Measurements from ENCODE around the gene HUS1. TPM values are rescaled to one million over a fixed set of nuclear protein-coding genes. Genes with fewer than 3 reads are reported as not detected.
"Not testable (repeated sequence)": the region's sequence is repeated elsewhere in the genome, so short reads cannot be mapped to it uniquely, and the experiment has no call there.

The HUS1 gene
- total and polyA plus RNA-seq, 3 donors from 2014 or later, result 18.4 to 40.3 (median 39.4) TPM

- Histone ChIP-seq H3K4me3 (no peak overlapping the region), H3K36me3 (ENCODE audit: low read depth, missing control alignments) (no peaks in the 10 kb centered on the region), H3K4me1 (peaks cover 15% of the 10 kb centered on the region), H3K27me3 (no peaks in the 10 kb centered on the region), H3K9me3 (no peaks in the 10 kb centered on the region), H3K27ac (no peak overlapping the region)
- intact Hi-C loops (cut with DNase I; ENCODE audit: low total_unique reads), result loop anchor here (10.0 kb wide), 1 partner anchor 159 kb away; no protein-coding TSS in a partner anchor
- TF ChIP-seq POLR2A (IDR thresholded peaks at IDR 0.05) (no peak), CTCF (IDR thresholded peaks at IDR 0.05) (peak; percentile 76 to 82 (median 79))
- peak; percentile 92 for DNase-seq
- WGBS, 2 donors, result 51 to 59% methylated on average over 8 of the region's 8 CpGs
Observed at GRCh38 chr7:47945261-47946015, 34.0 kb downstream of the HUS1 start.

DNA sequence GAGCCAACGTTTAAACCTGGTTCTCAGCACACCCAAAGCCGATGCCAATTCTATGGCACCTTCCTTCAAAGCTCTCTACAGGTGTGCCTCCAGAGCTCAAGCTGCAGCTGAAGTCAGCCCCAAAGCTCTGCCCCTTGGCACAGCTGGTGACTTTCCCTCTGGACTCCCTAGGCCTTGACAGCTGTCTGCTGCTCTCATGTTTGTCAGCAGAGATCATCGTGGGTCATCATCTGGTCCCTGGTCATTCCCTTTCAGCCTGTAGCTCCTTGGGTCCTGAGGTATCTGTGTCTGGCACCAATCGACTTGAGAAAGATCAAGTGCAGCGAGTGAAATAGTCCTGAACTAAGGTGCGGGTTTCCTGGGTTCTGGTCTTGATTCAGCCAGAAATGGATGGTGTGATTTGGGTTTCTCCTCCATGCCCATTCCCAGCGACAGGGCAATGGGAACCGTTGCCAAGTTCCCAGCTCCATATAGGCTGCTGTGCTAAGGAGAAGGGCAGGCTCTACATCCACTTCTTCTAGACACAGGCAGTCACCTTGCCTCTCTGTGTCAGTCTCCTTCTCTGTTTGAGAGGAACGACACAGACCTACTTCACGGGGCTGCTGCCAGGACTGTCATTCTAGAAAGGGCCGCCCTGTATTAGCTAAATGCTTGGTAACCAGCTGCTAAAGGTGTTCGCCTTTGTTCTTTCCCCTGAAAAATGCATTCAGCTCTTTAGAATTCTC is 34.7 kb downstream of the HUS1 start:
- H3K27ac ChIP-seq, result no peak overlapping the region
- no peaks in the 10 kb centered on the region for H3K36me3 ChIP-seq (ENCODE audit: low read depth, missing control alignments)
- H3K9me3 ChIP-seq, result no peaks in the 10 kb centered on the region
- peaks cover 8% of the 10 kb centered on the region for H3K4me1 ChIP-seq
- no peak overlapping the region for H3K4me3 ChIP-seq
- intact Hi-C loops (cut with DNase I; ENCODE audit: low total_unique reads), result loop anchor here (10.0 kb wide), 1 partner anchor 160 kb away; no protein-coding TSS in a partner anchor
- H3K27me3 ChIP-seq, result no peaks in the 10 kb centered on the region
- no peak for TF ChIP-seq CTCF (IDR thresholded peaks at IDR 0.05)
- no peak for TF ChIP-seq POLR2A (IDR thresholded peaks at IDR 0.05)
- 77 to 82% methylated on average over 11 to 12 of the region's 12 CpGs for WGBS, 2 donors
- DNase-seq, result no peak

GRCh38 chr7:47943676-47944474 is 35.5 kb downstream of the HUS1 start:
- Histone ChIP-seq H3K4me3 (no peak overlapping the region), H3K27me3 (no peaks in the 10 kb centered on the region), H3K4me1 (peaks cover 8% of the 10 kb centered on the region), H3K9me3 (no peaks in the 10 kb centered on the region), H3K27ac (no peak overlapping the region), H3K36me3 (ENCODE audit: low read depth, missing control alignments) (no peaks in the 10 kb centered on the region)
- intact Hi-C loops (cut with DNase I; ENCODE audit: low total_unique reads), result loop anchor here (10.0 kb wide), 1 partner anchor 161 kb away; no protein-coding TSS in a partner anchor
- TF ChIP-seq POLR2A (IDR thresholded peaks at IDR 0.05) (no peak), CTCF (IDR thresholded peaks at IDR 0.05) (no peak)
- no peak for DNase-seq
- WGBS, 2 donors, result 90 to 92% methylated on average over 8 of the region's 8 CpGs

- not testable (repeated sequence) for DNase-seq; H3K9me3 ChIP-seq; H3K4me1 ChIP-seq; H3K27me3 ChIP-seq; H3K4me3 ChIP-seq; H3K36me3 ChIP-seq (ENCODE audit: low read depth, missing control alignments); H3K27ac ChIP-seq
- intact Hi-C loops (cut with DNase I; ENCODE audit: low total_unique reads), result loop anchor here (10.0 kb wide), 1 partner anchor 162 kb away; no protein-coding TSS in a partner anchor
- WGBS, 2 donors, result 90 to 97% methylated on average over 10 of the region's 10 CpGs
Observed at GRCh38 chr7:47942651-47943050, 36.8 kb downstream of the HUS1 start.

- no peaks in the 10 kb centered on the region for H3K36me3 ChIP-seq (ENCODE audit: low read depth, missing control alignments)
- no peaks in the 10 kb centered on the region for H3K9me3 ChIP-seq
- H3K4me3 ChIP-seq, result no peak overlapping the region
- H3K27me3 ChIP-seq, result no peaks in the 10 kb centered on the region
- no peak for DNase-seq
- intact Hi-C loops (cut with DNase I; ENCODE audit: low total_unique reads), result loop anchor here (10.0 kb wide), 1 partner anchor 163 kb away; no protein-coding TSS in a partner anchor
- 89 to 95% methylated on average over 10 of the region's 10 CpGs for WGBS, 2 donors
- H3K4me1 ChIP-seq, result peaks cover 8% of the 10 kb centered on the region
- TF ChIP-seq POLR2A (IDR thresholded peaks at IDR 0.05), result no peak
- TF ChIP-seq CTCF (IDR thresholded peaks at IDR 0.05), result no peak
- H3K27ac ChIP-seq, result no peak overlapping the region
Observed at GRCh38 chr7:47942132-47942531, 37.3 kb downstream of the HUS1 start.

All from testis (tissue), 3 donors.